Left lung (tissue), 10 donors: ENCODE measurements around the gene GABPB1. TPM values are rescaled to one million over a fixed set of nuclear protein-coding genes. Genes with fewer than 3 reads are reported as not detected.

Experiments used
- ATAC-seq: fragments of 200-7000 bp; cut with Tn5 transposase; one replicate; pipeline ENCODE4 v1.9.1; 2020; ENCODE audit warnings: moderate library complexity
- DNase-seq, 4 donors: peaks; one replicate each; pipeline ENCODE4 v3.0.0-alpha.2; 2013 to 2020
- H3K27ac ChIP-seq, 2 donors: fragments of 200-600 bp; sonication (generic) in 1 of 2; one replicate each; pipeline versions ENCODE4 v1.5.0 to v1.8.0; 2020 to 2021
- H3K27me3 ChIP-seq, 2 donors: fragments of 200-600 bp; sonication (generic) in 1 of 2; one replicate each; pipeline versions ENCODE4 v1.5.0 to v1.8.0; 2020 to 2021
- H3K36me3 ChIP-seq, 2 donors: fragments of 200-600 bp; sonication (generic) in 1 of 2; one replicate each; pipeline versions ENCODE4 v1.5.0 to v1.8.0; 2020 to 2021
- H3K4me1 ChIP-seq, 2 donors: fragments of 200-600 bp; one replicate each; pipeline ENCODE4 v1.8.0; 2021
- H3K4me3 ChIP-seq, 2 donors: fragments of 200-600 bp; sonication (generic) in 1 of 2; one replicate each; pipeline versions ENCODE4 v1.5.0 to v1.8.0; 2020 to 2021; ENCODE audit warnings: mild to moderate bottlenecking in 1 of 2
- H3K9me3 ChIP-seq, 2 donors: fragments of 200-600 bp; sonication (generic) in 1 of 2; one replicate each; pipeline versions ENCODE4 v1.5.0 to v1.8.0; 2020 to 2021
- intact Hi-C, 2 donors: fragments of 100-400 bp; cut with DNase I; formaldehyde crosslinking; loops; one replicate each; pipeline versions ENCODE4 v1.11.2 to v1.14.2; 2022
- polyA plus RNA-seq, 6 donors: library from polyadenylated mRNA; unstranded; fragments of 120-200 nt; gene quantifications; one replicate each; pipeline ENCODE4 v1.2.1, GENCODE V29; 2013; ENCODE audit not compliant: insufficient read length in 6 of 6
- total RNA-seq, 2 donors: library from RNA; stranded (reverse); fragmentation: NEBNext Ultra II Directional; extraction: Animal tissue kit (Norgen Biotek cat#: 25700); gene quantifications; one replicate each; pipeline ENCODE4 v1.2.1, GENCODE V29; 2021
- TF ChIP-seq, protein P1 (sequence below), 2 donors: fragments of 200-600 bp; sonication (generic) in 1 of 2; IDR thresholded peaks; one replicate each; pipeline versions ENCODE4 v1.5.0 to v1.8.0; 2021; ENCODE audit warnings: antibody characterized with exemption in 2 of 2
- donor health status: DM: no; HTN: yes; CAD: no.
- donor health status: DM: no; HTN: no; CAD: no.

GABPB1 gene
- total and polyA plus RNA-seq, 8 donors: 17.8 to 40.0 (median 36.7) TPM

DNA sequence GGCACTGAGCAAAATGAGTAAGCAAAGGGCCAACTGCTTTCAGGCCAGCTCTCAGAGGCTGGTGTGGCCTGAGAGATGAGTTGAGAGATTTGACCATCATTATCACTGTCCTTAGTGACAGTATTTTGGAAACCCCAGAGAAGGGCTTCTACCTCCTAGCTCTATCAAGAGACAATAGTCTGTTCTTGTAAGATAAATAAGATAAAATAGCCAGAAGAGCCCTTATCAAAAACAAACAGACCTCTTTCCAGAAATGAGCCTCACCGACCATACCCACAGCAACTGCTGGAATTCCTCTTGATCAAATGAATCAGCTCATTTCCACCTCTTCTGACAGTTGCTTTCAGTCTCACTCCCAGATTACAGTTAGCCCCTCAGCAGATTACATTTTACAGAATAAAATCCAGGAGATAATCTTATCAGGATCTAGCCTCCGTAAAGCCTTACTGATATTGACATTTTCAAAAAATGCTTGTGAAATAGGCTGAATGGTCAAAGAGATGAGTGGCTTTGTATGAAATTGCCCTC is 94.0 kb downstream of the GABPB1 start:
- DNase-seq: no peak
- Histone ChIP-seq H3K4me1 (peaks cover 0 to 34% of the 10 kb centered on the region in 2 donors), H3K9me3 (no peaks in the 10 kb centered on the region), H3K36me3 (no peaks in the 10 kb centered on the region), H3K27me3 (no peaks in the 10 kb centered on the region), H3K4me3 (no peak overlapping the region), H3K27ac (no peak overlapping the region)
- intact Hi-C loops: no loop called here
- TF ChIP-seq, protein P1, sequence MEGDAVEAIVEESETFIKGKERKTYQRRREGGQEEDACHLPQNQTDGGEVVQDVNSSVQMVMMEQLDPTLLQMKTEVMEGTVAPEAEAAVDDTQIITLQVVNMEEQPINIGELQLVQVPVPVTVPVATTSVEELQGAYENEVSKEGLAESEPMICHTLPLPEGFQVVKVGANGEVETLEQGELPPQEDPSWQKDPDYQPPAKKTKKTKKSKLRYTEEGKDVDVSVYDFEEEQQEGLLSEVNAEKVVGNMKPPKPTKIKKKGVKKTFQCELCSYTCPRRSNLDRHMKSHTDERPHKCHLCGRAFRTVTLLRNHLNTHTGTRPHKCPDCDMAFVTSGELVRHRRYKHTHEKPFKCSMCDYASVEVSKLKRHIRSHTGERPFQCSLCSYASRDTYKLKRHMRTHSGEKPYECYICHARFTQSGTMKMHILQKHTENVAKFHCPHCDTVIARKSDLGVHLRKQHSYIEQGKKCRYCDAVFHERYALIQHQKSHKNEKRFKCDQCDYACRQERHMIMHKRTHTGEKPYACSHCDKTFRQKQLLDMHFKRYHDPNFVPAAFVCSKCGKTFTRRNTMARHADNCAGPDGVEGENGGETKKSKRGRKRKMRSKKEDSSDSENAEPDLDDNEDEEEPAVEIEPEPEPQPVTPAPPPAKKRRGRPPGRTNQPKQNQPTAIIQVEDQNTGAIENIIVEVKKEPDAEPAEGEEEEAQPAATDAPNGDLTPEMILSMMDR (IDR thresholded peaks at IDR 0.05): no peak
- ATAC-seq: peak; percentile 21

DNA sequence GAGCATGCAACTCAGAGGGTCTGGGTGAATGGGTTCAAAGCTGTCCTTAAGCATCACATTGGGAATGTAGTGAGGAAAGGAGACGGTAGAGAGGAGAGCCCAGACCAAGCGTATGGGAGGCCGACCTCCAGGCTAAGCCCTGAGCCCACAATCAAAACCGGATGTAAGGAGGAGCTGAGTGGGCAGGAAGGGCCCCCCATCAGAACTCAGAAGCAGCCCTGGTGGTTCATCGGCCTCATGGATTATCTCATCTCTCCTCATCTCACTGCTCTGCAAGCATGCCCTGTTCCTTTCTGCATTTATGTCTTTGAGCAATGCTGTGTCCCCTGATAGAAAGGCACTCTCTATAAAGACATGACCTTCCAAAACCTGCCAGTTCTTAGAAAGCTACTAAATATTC is 95.7 kb downstream of the GABPB1 start:
- H3K4me1 ChIP-seq: peaks cover 0 to 34% of the 10 kb centered on the region in 2 donors
- TF ChIP-seq, protein P1 (IDR thresholded peaks at IDR 0.05): no peak
- no peak for DNase-seq
- no peaks in the 10 kb centered on the region for H3K36me3 ChIP-seq
- no peaks in the 10 kb centered on the region for H3K9me3 ChIP-seq
- H3K4me3 ChIP-seq: no peak overlapping the region
- no peaks in the 10 kb centered on the region for H3K27me3 ChIP-seq
- no peak overlapping the region for H3K27ac ChIP-seq
- no peak for ATAC-seq
- intact Hi-C loops: no loop called here

DNA sequence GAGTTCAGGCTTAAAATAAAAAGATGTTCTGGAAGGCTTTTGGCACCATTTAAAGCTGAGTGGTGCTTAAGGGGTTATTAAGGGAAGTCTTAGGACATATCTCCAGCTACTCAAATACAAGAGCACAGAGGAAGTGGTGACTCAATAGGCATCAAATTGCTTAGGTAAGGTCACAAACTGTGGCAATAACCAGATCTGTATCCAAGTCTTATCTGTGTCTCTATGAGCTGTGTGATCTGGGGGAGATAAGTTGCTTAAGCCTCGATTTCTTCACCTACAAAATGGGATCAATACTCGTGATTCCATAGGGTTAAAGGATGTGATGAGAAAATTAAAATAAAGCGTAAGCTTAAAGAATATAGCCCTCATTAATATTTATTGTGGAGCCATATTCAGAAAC is 97.1 kb downstream of the GABPB1 start:
- H3K9me3 ChIP-seq: no peaks in the 10 kb centered on the region
- no peaks in the 10 kb centered on the region for H3K27me3 ChIP-seq
- no peaks in the 10 kb centered on the region for H3K36me3 ChIP-seq
- TF ChIP-seq, protein P1 (IDR thresholded peaks at IDR 0.05): no peak
- DNase-seq (no peak), ATAC-seq (peak; percentile 69)
- H3K4me3 ChIP-seq: no peak overlapping the region
- H3K27ac ChIP-seq: peak overlapping the region in 1 of 2 donors; percentile 43
- intact Hi-C loops: no loop called here
- peaks cover 0 to 33% of the 10 kb centered on the region in 2 donors for H3K4me1 ChIP-seq

DNA sequence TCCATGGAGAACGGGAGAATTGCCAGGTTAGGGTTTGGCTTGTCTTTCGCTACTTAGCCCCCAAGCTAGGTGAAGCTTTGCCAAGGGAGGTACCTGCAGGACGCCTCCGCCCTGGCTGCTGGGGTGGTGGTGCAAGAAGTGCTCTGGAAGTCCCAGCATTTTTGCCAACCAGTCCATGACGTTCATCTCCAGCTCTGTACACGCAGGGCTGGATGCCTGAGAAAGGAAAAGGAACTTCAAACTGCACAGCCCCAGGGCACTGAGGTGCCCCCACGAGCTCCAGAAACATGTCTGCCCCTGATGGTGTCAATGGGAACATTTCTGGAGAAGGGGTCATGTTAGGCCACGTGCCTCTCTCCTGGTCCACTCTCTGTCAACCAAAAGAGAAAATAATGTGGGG is 97.7 kb downstream of the GABPB1 start:
- TF ChIP-seq, protein P1 (IDR thresholded peaks at IDR 0.05): no peak
- H3K4me3 ChIP-seq: no peak overlapping the region
- H3K9me3 ChIP-seq: no peaks in the 10 kb centered on the region
- no peaks in the 10 kb centered on the region for H3K36me3 ChIP-seq
- DNase-seq (no peak), ATAC-seq (no peak)
- H3K27ac ChIP-seq: no peak overlapping the region
- H3K27me3 ChIP-seq: no peaks in the 10 kb centered on the region
- intact Hi-C loops: no loop called here
- peaks cover 0 to 27% of the 10 kb centered on the region in 2 donors for H3K4me1 ChIP-seq

DNA sequence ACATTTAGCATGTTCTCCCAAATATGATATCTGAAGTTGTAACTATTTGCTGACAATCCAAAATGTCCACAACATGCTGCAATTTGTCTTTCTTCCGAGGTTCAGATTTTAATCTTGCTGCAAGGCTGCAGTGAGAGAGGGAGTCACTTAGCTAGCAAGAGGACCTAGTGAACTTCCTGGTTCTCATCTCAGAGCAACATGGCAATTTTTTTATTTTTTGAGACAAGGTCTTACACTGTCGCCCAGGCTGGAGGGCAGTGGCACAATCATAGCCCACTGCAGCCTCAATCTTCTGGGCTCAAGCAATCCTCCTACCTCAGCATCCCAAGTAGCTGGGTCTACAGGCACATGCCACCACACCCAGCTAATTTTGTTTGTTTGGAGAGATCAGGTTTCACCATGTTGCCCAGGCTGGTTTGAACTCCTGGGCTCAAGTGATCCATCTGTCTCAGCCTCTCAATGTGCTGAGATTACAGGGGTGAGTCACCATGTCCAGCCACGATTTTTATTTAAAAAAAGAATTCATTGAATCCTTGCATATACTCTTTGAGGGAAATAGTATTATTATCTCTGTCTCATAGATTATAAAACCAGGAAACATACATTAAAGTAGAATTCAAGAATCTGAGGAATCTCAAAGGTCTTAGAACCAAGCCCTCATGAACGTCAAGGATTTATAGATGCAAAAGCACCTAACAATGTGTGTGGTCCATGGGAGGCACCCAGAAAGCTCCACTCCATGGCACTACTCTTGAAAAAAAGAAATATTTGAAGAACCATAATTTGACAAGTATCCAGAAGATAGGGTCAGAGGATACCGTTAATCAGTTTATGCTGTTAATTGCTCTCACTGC is 98.6 kb downstream of the GABPB1 start:
- TF ChIP-seq, protein P1 (IDR thresholded peaks at IDR 0.05): no peak
- DNase-seq: no peak

More for the DNA sequence above, 98.6 kb downstream of the GABPB1 start:
- intact Hi-C loops: no loop called here
- H3K9me3 ChIP-seq: no peaks in the 10 kb centered on the region
- no peak overlapping the region for H3K27ac ChIP-seq
- H3K36me3 ChIP-seq: no peaks in the 10 kb centered on the region
- H3K4me3 ChIP-seq: no peak overlapping the region
- H3K27me3 ChIP-seq: no peaks in the 10 kb centered on the region
- peaks cover 0 to 25% of the 10 kb centered on the region in 2 donors for H3K4me1 ChIP-seq
- ATAC-seq: peak; percentile 57
